ENCODE results near the gene FAM83F.
A peak's percentile ranks its signal among the peaks of the same experiment; 100 is the strongest.

The FAM83F gene

DNA sequence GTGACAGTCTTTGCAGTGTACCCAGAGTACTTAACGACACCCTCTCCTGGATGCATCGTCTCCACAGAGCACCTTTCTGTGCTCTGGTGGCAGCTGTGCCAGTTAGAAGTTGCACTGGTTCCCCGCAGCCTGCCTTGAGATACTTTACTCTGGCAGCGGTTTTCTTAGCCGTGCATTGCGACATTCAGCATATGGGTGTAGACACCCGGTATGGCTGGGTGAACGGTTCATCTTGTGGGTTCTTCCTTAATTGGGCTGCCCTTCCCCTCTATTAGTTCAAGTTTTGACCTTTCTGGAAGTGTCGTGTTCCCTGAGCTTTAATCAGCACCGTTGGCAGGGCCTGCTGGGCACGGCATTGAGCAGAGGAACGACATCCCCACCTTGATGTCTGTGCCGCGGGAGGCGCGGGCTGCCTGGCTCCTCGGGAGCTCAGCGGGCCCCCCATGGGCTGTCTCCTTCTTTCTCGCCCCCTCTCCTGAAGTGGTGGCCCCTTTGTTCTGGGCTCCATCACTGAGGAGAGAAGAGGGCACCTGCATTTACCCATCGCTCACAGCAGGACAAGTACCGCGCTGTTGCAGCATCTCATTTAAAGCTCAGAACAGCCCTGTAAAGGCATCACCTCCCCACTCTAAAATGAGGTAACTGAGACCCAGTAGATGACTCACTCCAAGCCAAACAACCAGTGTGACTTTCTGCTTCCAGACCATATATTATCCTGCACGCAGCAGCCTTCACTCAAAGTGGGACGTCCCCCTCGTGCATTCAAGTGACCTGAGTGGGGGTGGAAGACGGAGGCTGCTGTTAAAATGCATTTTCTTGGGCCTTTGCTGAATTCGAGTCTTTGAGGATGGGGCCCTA, 13.3 kb downstream of the FAM83F start:
- H3K4me3 Mint-ChIP-seq, result no peak overlapping the region
- H3K27ac Mint-ChIP-seq, result no peak overlapping the region
- no peak for DNase-seq (ENCODE audit: low spot score)
- H3K9me3 Mint-ChIP-seq, result no peaks in the 10 kb centered on the region
- H3K36me3 Mint-ChIP-seq (ENCODE audit: low read depth), result no peaks in the 10 kb centered on the region
- H3K27me3 Mint-ChIP-seq (ENCODE audit: low read depth), result peaks cover 41% of the 10 kb centered on the region
- peaks cover 7% of the 10 kb centered on the region for H3K4me1 Mint-ChIP-seq (ENCODE audit: low read depth)

DNA sequence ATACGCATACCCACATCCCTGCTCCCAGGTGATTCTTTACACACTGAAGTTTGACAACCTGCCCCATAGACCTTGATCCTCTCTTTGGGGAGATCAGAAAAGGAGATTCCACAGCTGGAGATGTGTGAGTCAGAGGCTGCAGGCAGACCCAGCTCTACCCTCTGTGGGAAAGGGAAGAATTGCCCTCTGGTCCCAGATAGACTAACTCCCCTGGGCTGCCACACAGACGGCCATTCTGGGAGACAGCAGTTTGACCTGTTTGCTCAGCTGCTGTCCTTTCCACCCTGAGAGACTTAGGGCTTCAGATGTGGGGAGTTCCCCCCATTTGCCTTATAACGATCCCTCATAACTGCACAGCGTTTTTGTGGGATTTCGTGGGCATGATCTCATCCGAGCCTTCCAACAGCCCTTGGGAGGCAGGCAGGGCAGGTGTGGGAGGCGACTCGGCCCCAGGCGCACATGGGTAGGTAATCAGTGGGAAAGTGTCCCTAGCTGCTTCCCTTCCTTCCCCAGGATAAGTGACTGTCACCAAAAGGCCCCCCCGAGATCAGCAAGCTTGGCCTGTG, 14.1 kb downstream of the FAM83F start:
- H3K4me3 Mint-ChIP-seq, result no peak overlapping the region
- no peaks in the 10 kb centered on the region for H3K9me3 Mint-ChIP-seq
- DNase-seq (ENCODE audit: low spot score), result no peak
- peak overlapping the region; percentile 0 for H3K27ac Mint-ChIP-seq
- no peaks in the 10 kb centered on the region for H3K36me3 Mint-ChIP-seq (ENCODE audit: low read depth)
- H3K27me3 Mint-ChIP-seq (ENCODE audit: low read depth), result peaks cover 45% of the 10 kb centered on the region
- peaks cover 7% of the 10 kb centered on the region for H3K4me1 Mint-ChIP-seq (ENCODE audit: low read depth)

DNA sequence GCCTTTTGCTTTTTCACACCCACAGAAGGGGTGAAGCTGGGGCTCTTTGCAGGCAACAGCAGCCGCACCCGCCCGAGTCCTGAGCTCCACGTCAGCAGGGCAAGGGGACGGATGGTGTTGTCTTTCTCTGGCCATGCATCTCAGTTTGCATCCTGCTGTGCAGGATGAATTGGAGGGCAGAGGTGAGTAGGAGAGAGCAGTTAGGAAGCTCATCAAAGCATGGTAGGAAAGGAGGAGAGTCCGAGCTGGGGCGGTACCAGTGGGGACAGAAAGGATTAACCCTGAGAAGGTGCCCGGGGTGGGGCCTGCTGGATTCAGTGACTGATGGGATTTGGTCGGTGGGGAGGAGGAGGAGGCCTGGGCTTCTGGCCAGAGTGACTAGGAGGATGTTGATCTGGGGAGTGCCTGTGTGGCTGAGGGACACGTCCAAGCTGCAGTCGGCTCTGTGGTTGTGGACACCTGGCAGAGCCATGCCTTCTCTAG, 14.6 kb downstream of the FAM83F start:
- no peaks in the 10 kb centered on the region for H3K36me3 Mint-ChIP-seq (ENCODE audit: low read depth)
- peaks cover 7% of the 10 kb centered on the region for H3K4me1 Mint-ChIP-seq (ENCODE audit: low read depth)
- no peaks in the 10 kb centered on the region for H3K9me3 Mint-ChIP-seq
- DNase-seq (ENCODE audit: low spot score), result no peak
- H3K27me3 Mint-ChIP-seq (ENCODE audit: low read depth), result peaks cover 44% of the 10 kb centered on the region
- H3K27ac Mint-ChIP-seq, result no peak overlapping the region
- H3K4me3 Mint-ChIP-seq, result no peak overlapping the region

DNA sequence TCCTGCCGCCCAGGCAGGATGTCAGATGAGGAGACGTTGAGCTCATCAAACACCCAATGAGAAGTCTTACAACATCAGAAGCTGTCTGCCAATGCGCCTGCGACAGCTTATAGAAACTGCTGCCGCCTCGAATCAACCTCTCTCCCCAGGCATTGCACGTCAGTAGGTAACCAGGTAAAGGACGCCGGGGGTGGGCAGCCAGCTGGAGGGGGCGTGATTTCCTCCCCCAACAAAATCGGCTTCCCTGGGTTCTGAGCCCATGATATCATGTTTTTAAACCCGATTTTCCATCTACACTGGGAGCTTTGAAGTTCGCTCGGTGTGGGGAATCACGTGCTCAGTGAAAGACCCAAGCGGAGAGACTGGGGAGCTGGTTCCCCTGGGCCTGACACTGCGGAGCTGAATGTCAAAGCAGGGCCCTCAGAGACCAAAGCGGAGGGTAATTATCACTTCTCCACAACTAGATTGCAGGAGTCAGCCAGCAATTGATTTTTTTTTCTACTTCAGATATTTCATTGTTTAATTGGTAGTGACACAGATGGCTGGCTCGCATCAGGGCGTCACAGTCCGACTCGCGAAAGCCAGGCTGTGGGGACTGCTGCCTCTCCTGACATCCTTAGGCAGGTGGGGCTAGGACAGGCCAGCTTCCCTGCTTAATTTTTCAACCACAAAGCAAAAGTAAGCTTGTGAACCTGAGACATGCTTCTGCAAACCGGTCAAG, 15.4 kb downstream of the FAM83F start:
- Mint-ChIP-seq H3K4me3 (peak overlapping the region; percentile 46), H3K36me3 (ENCODE audit: low read depth) (no peaks in the 10 kb centered on the region), H3K27ac (peak overlapping the region; percentile 3), H3K9me3 (no peaks in the 10 kb centered on the region), H3K4me1 (ENCODE audit: low read depth) (peaks cover 7% of the 10 kb centered on the region), H3K27me3 (ENCODE audit: low read depth) (peaks cover 46% of the 10 kb centered on the region)
- no peak for DNase-seq (ENCODE audit: low spot score)

DNA sequence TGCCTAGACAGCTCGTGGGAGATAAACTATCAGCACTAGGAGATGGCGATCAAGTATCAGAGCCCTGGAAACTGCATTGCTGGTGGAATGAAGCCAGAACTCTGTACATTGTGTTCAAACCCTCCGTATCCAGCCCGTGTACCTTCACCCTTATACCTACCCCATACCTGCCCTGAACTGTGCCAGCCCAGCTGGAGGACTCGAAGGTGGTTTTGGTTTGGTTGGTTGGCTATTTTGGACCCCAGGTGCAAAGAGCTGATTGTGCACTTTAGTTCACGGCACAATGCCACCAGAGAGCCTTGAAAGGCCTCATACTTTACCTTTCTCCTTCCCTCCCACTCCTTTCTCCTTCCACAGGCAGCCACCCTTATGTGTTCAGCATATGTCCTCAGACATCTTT, 16.0 kb downstream of the FAM83F start:
- no peak overlapping the region for H3K4me3 Mint-ChIP-seq

DNA sequence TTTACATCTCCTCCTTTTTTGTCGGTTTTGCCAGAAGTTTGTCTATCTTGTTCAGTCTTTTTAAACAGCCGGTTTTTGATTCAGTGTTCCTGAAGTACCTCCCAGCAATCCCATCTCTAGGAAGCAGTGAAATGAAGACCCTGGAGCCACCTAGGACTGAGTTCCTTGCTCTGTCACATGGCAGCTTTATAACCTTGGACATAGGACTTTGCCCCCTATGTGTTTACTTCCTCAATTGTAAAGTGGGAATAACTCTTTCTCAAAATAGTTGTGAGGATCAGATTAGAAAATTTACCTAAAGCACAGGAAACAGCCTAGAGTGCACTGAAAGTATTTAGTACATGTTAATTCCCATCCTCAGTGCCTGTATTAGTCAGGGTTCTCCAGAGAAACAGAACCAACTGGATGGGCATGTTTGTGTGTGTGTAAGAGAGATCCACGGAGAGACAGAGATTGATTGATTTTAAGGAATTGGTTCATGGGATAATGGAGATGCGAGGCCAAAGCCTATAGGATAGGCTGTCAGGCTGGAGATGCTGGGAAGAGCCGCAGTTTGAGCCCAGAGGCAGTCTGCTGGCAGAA, 20.0 kb downstream of the FAM83F start:
- Mint-ChIP-seq H3K9me3 (no peaks in the 10 kb centered on the region), H3K36me3 (ENCODE audit: low read depth) (no peaks in the 10 kb centered on the region), H3K27me3 (ENCODE audit: low read depth) (peaks cover 23% of the 10 kb centered on the region), H3K4me1 (ENCODE audit: low read depth) (peaks cover 10% of the 10 kb centered on the region), H3K27ac (no peak overlapping the region), H3K4me3 (no peak overlapping the region)
- DNase-seq (ENCODE audit: low spot score), result no peak

More for the DNA sequence above, 16.0 kb downstream of the FAM83F start:
- peaks cover 46% of the 10 kb centered on the region for H3K27me3 Mint-ChIP-seq (ENCODE audit: low read depth)
- H3K9me3 Mint-ChIP-seq, result no peaks in the 10 kb centered on the region
- peaks cover 7% of the 10 kb centered on the region for H3K4me1 Mint-ChIP-seq (ENCODE audit: low read depth)
- H3K27ac Mint-ChIP-seq, result no peak overlapping the region
- DNase-seq (ENCODE audit: low spot score), result no peak
- no peaks in the 10 kb centered on the region for H3K36me3 Mint-ChIP-seq (ENCODE audit: low read depth)

DNA sequence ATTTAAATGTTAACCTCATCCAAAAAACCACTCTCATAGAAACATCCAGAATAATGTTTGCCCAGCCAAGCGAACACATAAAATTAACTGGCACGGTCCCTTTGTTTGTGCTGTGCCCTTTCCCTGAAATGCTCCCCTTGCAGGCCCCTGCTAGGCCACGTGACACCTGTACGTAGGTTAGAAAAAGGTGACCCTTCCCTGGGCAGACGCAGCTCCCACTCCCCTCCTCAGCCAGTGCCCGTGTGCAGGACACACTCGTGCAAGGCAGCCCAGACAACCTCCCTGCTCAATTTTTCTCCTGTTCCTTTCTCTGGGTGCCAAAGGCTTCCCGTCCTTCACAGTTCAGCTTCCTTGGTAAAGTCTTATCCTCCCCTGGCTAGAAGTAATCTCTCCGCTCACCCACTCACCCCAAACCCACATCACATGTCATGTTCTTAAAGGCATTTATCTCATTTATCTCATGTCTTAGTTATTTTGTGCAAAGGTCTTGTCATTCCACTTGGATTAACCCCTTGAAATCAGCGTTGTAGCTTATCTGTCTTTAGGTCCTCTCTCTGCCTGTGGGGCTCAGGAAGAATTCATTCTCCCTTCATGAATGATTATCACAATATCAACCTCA, 20.7 kb downstream of the FAM83F start:
- H3K27ac Mint-ChIP-seq, result no peak overlapping the region
- H3K9me3 Mint-ChIP-seq, result no peaks in the 10 kb centered on the region
- DNase-seq (ENCODE audit: low spot score), result no peak
- peaks cover 21% of the 10 kb centered on the region for H3K27me3 Mint-ChIP-seq (ENCODE audit: low read depth)
- H3K4me3 Mint-ChIP-seq, result no peak overlapping the region
- H3K4me1 Mint-ChIP-seq (ENCODE audit: low read depth), result peaks cover 8% of the 10 kb centered on the region
- H3K36me3 Mint-ChIP-seq (ENCODE audit: low read depth), result no peaks in the 10 kb centered on the region

DNA sequence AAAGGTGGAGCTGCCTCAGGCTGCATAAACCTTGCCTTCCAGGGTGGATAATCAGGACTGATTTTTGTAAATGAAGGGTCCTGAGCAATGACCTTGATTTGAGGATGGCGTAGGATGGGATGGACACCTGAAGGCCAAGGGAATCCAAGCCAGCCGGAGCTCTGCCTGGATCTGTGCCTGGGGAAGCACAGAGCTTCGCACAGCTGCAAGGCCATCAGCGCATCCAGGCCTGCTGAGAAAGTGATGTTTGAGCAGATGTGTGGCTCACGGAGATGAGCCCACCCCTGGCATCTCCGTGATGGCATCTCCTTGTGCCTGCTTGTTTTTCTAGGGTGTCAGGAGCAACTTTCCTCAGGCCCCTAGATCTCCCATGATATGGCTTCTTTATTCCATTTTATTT, 23.3 kb downstream of the FAM83F start:
- DNase-seq (ENCODE audit: low spot score), result no peak
- H3K9me3 Mint-ChIP-seq, result no peaks in the 10 kb centered on the region
- H3K36me3 Mint-ChIP-seq (ENCODE audit: low read depth), result no peaks in the 10 kb centered on the region
- peaks cover 8% of the 10 kb centered on the region for H3K4me1 Mint-ChIP-seq (ENCODE audit: low read depth)
- peaks cover 15% of the 10 kb centered on the region for H3K27me3 Mint-ChIP-seq (ENCODE audit: low read depth)
- no peak overlapping the region for H3K27ac Mint-ChIP-seq
- H3K4me3 Mint-ChIP-seq, result no peak overlapping the region

DNA sequence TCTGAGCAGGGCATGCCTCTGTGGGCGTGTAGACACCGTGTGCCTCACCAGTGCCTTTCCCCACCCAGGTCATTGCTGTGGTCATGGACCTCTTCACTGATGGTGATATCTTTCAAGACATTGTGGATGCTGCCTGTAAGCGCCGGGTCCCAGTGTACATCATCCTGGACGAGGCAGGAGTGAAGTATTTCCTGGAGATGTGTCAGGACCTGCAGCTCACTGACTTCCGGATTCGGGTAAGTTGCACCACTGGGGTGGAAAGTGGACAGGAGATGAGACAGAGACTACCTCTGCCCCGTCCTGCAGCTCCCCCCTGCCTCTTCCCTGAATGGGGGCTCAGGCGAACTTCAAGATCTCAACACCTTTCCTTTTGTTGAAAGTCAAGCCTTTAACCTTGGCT, 24.3 kb downstream of the FAM83F start:
- Mint-ChIP-seq H3K27ac (no peak overlapping the region), H3K9me3 (no peaks in the 10 kb centered on the region), H3K4me3 (no peak overlapping the region), H3K27me3 (ENCODE audit: low read depth) (peaks cover 10% of the 10 kb centered on the region), H3K36me3 (ENCODE audit: low read depth) (no peaks in the 10 kb centered on the region), H3K4me1 (ENCODE audit: low read depth) (peaks cover 8% of the 10 kb centered on the region)
- no peak for DNase-seq (ENCODE audit: low spot score)

DNA sequence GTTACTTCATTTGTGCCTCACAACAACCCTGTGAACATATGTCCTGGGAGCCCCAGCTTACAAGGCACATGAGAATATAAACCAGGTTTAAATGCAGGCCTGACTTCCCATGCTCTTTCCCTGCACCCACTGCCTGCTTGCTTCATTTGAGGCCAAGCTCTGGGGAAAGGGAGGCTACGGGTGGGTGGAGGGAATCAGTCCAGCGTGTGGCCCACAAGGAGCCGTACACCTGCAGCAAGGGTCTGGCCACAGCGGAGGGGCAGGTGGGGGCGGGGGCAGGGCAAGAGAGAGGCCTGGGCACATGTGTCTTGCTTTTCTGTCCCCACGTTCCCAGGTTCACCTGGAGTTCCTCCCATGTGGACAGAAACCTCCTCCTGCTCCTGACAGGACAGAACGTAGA, 26.2 kb downstream of the FAM83F start:
- no peak for DNase-seq (ENCODE audit: low spot score)
- Mint-ChIP-seq H3K27ac (no peak overlapping the region), H3K9me3 (no peaks in the 10 kb centered on the region), H3K4me3 (no peak overlapping the region), H3K27me3 (ENCODE audit: low read depth) (no peaks in the 10 kb centered on the region), H3K36me3 (ENCODE audit: low read depth) (no peaks in the 10 kb centered on the region), H3K4me1 (ENCODE audit: low read depth) (peaks cover 13% of the 10 kb centered on the region)

DNA sequence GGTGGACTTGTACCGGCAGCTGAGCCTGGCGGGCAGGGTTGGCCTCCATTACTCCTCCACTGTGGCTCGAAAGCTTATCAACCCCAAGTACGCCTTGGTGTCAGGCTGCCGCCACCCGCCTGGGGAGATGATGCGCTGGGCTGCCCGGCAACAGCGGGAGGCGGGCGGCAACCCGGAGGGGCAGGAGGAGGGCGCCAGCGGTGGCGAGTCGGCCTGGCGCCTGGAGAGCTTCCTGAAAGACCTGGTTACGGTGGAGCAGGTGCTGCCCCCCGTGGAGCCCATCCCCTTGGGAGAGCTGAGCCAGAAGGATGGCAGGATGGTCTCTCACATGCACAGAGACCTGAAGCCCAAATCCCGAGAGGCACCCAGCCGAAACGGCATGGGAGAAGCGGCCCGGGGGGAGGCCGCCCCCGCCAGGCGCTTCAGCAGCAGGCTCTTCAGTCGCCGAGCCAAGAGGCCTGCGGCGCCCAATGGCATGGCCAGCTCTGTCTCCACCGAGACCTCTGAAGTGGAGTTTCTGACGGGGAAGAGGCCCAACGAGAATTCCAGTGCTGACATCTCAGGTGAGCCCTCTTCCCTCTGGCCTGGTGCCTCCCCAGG, 26.7 kb downstream of the FAM83F start:
- DNase-seq (ENCODE audit: low spot score), result no peak
- no peak overlapping the region for H3K27ac Mint-ChIP-seq
- H3K36me3 Mint-ChIP-seq (ENCODE audit: low read depth), result no peaks in the 10 kb centered on the region
- no peaks in the 10 kb centered on the region for H3K9me3 Mint-ChIP-seq
- peaks cover 13% of the 10 kb centered on the region for H3K4me1 Mint-ChIP-seq (ENCODE audit: low read depth)
- H3K4me3 Mint-ChIP-seq, result no peak overlapping the region
- no peaks in the 10 kb centered on the region for H3K27me3 Mint-ChIP-seq (ENCODE audit: low read depth)

DNA sequence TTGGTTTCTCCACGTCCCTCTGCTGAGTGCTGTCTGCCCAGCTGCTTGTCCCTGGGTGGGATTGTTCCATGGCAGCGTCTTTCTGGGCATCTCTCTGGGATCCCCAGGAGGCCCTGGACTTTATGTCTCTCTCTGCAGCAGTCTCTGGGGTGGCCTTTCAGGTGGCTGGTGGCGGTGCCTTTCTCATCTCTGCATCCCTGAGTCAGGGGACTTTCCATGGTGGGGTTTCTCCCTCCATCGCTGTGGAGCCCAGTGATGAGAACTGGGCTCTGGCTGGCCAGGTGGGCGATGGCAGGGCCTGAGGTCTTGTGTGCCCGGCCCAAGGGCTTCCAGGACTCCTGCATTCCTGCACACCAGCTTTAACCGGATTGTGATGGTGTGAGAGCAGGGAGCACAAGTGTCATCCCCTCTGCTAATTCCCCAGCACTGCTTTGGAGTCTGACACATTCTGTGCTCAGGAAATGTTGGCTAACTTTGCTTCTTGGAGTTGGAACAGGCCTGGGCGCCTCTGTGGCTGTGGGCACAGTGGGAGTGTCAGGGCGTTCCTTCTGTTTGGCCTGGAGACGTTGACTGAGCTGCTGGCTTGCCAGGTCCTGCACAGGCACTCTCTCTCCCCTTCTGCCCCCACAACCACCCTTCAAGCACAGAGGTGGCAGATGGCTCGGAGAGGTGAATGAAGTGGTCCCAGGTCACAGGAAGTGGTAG, 27.9 kb downstream of the FAM83F start:
- H3K9me3 Mint-ChIP-seq, result no peaks in the 10 kb centered on the region
- no peak for DNase-seq (ENCODE audit: low spot score)
- H3K4me3 Mint-ChIP-seq, result no peak overlapping the region
- H3K4me1 Mint-ChIP-seq (ENCODE audit: low read depth), result peaks cover 8% of the 10 kb centered on the region
- H3K27me3 Mint-ChIP-seq (ENCODE audit: low read depth), result no peaks in the 10 kb centered on the region
- H3K27ac Mint-ChIP-seq, result no peak overlapping the region
- H3K36me3 Mint-ChIP-seq (ENCODE audit: low read depth), result no peaks in the 10 kb centered on the region

DNA sequence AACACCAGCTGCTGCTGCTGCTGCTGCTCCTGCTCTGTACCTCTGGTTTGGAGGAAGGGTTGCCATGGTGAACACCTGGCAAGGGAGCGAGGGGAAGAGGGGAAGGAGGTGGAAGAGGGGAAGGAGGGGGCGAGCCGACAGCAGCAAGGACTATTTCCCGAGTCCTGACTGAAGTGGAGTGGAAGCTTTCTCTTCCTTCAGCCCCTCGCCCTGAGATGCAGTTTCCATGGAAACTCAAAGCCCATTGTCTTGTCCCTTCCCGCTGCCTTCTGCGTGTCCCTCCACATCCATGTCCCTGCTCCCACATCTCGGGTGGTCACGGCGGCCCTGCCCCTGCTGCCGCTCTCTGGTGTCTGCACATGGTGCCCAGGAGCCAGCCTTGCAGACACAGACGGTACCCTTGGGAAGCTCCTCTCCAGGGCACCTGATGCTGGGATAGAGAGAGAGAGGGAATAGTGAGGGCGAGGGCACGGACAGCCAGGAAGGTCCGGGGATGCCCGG, 28.6 kb downstream of the FAM83F start:
- no peaks in the 10 kb centered on the region for H3K9me3 Mint-ChIP-seq
- H3K4me1 Mint-ChIP-seq (ENCODE audit: low read depth), result peaks cover 5% of the 10 kb centered on the region
- no peaks in the 10 kb centered on the region for H3K36me3 Mint-ChIP-seq (ENCODE audit: low read depth)
- DNase-seq (ENCODE audit: low spot score), result no peak
- H3K27ac Mint-ChIP-seq, result no peak overlapping the region
- no peak overlapping the region for H3K4me3 Mint-ChIP-seq
- H3K27me3 Mint-ChIP-seq (ENCODE audit: low read depth), result no peaks in the 10 kb centered on the region
